Testis (tissue), 3 donors: Measurements from ENCODE around the gene UBR3. TPM values are rescaled to one million over a fixed set of nuclear protein-coding genes. Genes with fewer than 3 reads are reported as not detected.

ENCODE experiments used
- DNase-seq: peaks from one replicate; pipeline ENCODE4 v3.0.0-alpha.2; 2019
- H3K27ac ChIP-seq, 2 donors: fragments of 200-600 bp; sonication (generic); one replicate each; pipeline ENCODE4 v1.5.1; 2019
- H3K27me3 ChIP-seq: fragments of 200-600 bp; sonication (generic); one replicate; pipeline ENCODE4 v1.5.1; 2019
- H3K36me3 ChIP-seq: fragments of 200-600 bp; sonication (generic); one replicate; pipeline ENCODE4 v1.5.1; 2017; ENCODE audit warnings: low read depth; ENCODE audit errors: missing control alignments
- H3K4me1 ChIP-seq: fragments of 200-600 bp; sonication (generic); one replicate; pipeline ENCODE4 v1.5.1; 2019
- H3K4me3 ChIP-seq, 2 donors: fragments of 200-600 bp; sonication (generic); one replicate each; pipeline ENCODE4 v1.5.1; 2017 to 2019
- H3K9me3 ChIP-seq: fragments of 200-600 bp; sonication (generic); one replicate; pipeline ENCODE4 v1.5.1; 2017
- POLR2A ChIP-seq: fragments of 450-650 bp; IDR thresholded peaks from one replicate; pipeline ENCODE4 v1.6.1; 2017; ENCODE audit warnings: antibody characterized with exemption, mild to moderate bottlenecking, moderate library complexity
- WGBS, 2 donors: methylation state at CpG; one replicate each; pipeline ENCODE4 v1.1.5; 2018; 5-methylcytosine and 5-hydroxymethylcytosine counted together
- intact Hi-C: fragments of 100-400 bp; cut with DNase I; formaldehyde crosslinking; loops from one replicate; pipeline ENCODE4 v1.15.1; 2023; ENCODE audit warnings: low total_unique reads
- polyA plus RNA-seq: library from polyadenylated mRNA; stranded (reverse); fragments of 350-450 nt; fragmentation: Illumina TruSeq; extraction: RNeasy Lipid Tissue Mini Kit (QIAGEN cat#74804); gene quantifications from one replicate; pipeline ENCODE4 v1.2.3, GENCODE V29; 2014; ENCODE audit warnings: low read depth, low replicate concordance; ENCODE audit not compliant: insufficient read depth
- total RNA-seq, 2 donors: library from RNA; depleted of rRNA; stranded (reverse); fragments of >200 nt; gene quantifications; one replicate each; pipeline ENCODE4 v1.2.3, GENCODE V29; 2016
- TF ChIP-seq, protein P1 (sequence below), 3 experiments: fragments of 450-650 bp in 2 of 3; fragments of 200-600 bp in 1 of 3; sonication (generic) in 1 of 3; IDR thresholded peaks; one replicate each; pipeline ENCODE4 v1.5.1; 2016 to 2019; ENCODE audit warnings: antibody characterized with exemption in 3 of 3, mild to moderate bottlenecking in 2 of 3, moderate library complexity in 1 of 3

The UBR3 gene
- total and polyA plus RNA-seq, 3 donors from 2014 or later, result 24.3 to 132 (median 122) TPM

DNA sequence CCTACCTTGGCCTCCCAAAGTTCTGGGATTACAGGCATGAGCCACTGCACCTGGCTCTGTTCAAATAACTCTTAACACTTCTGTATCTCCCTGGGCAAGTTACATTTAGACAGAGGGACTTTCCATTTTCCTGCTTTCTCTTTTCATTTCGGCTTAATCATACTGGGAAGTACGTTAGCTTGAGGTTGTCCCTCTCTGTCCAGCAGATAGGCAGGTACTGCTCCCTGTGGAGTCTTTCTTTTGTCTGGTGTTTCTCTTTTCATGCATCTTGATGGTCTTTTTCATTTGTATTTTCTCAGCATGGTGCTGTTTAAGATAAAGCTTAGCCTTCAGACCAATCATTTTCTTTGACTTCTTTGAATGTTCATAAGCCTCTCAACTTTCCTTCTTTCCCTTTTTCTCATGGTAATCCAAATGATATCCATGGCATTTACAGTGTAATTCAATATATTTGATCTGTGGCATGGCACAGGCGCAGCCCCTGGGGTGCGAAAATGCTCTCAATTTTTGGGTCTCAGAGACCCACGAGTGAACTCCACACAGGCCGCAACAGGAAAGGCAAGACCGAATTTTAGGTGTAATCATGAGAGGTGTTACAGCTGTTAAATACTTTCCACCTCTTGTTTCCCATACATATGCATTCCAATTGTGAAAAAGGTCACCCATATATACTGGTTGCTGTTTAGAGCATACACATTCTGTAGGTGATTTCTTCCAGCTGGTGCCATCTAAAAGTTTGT lies 250.7 kb downstream of the UBR3 start:
- intact Hi-C loops, result no loop called here
- Histone ChIP-seq H3K4me1 (peaks cover 3% of the 10 kb centered on the region), H3K27ac (no peak overlapping the region), H3K9me3 (no peaks in the 10 kb centered on the region), H3K36me3 (no peaks in the 10 kb centered on the region), H3K27me3 (no peaks in the 10 kb centered on the region), H3K4me3 (no peak overlapping the region)
- no peak for DNase-seq
- TF ChIP-seq, protein P1, sequence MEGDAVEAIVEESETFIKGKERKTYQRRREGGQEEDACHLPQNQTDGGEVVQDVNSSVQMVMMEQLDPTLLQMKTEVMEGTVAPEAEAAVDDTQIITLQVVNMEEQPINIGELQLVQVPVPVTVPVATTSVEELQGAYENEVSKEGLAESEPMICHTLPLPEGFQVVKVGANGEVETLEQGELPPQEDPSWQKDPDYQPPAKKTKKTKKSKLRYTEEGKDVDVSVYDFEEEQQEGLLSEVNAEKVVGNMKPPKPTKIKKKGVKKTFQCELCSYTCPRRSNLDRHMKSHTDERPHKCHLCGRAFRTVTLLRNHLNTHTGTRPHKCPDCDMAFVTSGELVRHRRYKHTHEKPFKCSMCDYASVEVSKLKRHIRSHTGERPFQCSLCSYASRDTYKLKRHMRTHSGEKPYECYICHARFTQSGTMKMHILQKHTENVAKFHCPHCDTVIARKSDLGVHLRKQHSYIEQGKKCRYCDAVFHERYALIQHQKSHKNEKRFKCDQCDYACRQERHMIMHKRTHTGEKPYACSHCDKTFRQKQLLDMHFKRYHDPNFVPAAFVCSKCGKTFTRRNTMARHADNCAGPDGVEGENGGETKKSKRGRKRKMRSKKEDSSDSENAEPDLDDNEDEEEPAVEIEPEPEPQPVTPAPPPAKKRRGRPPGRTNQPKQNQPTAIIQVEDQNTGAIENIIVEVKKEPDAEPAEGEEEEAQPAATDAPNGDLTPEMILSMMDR (IDR thresholded peaks at IDR 0.05), result no peak
- no peak for TF ChIP-seq POLR2A
- whole genome bisulfite sequencing, 2 donors, result 82 to 89% methylated on average over 7 of the region's 7 CpGs

DNA sequence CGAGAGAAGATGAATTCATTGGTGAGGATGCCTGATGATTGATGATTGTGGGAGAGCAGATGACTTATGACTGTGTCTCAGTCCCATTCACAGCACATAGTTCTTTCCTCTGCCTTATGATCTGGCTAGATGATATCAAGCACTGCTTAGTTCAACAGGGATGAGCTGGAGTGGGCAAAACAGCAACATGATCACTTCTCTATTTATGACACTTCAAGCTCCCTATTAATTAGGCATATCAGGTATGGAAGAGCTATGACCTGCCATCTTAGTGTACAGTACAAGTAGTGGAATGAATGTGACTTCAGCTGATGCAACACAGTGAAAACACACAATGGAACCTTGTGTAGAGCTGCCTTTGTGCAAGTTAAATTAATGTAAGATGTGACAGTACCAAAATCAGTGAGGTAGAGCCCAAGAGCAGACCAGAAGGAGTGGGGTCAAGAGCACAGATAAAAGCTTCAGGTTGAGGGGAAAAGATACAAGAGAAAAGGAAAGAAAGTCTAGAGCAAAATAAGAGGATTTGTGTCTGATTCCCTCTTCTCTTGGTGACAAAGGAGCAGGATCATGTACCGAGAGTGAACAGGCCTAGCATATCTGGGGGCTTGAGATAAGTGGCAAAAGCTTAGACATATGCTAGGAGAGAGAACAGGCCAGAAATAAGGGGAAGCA lies 257.7 kb downstream of the UBR3 start:
- H3K27ac ChIP-seq, result no peak overlapping the region
- H3K4me1 ChIP-seq, result peaks cover 11% of the 10 kb centered on the region
- intact Hi-C loops, result no loop called here
- WGBS, 2 donors, result 92 to 94% methylated on average over 2 of the region's 2 CpGs
- H3K36me3 ChIP-seq, result no peaks in the 10 kb centered on the region
- H3K9me3 ChIP-seq, result no peaks in the 10 kb centered on the region
- H3K4me3 ChIP-seq, result no peak overlapping the region
- H3K27me3 ChIP-seq, result no peaks in the 10 kb centered on the region
- TF ChIP-seq POLR2A, result no peak
- TF ChIP-seq, protein P1 (IDR thresholded peaks at IDR 0.05), result no peak
- no peak for DNase-seq

DNA sequence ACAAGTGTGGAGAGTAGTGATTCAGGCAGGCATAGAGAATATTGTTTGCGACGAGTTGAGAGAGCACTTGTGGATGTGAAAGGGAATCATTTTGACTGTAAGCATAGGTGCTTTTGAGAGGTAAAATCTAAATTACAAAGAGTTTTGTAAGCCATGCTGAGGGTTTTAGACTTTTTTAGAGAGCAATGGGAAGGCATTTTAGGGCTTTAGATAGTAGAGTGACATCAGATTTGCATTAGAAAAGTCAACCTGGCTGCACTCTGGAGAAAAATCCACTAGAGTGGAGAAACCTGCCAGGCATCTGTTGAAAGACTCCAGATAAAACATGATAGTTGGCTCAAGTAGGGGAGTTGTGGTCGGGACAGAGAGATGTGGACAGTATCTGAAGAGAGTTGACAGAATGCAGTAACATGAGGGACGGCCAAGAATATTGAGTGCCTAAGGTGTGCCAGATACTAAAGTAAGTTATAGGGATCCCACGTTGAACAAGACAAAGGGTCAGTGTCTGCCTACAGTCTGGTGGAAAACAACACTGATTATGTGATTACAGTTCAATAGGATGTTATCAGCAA lies 258.9 kb downstream of the UBR3 start:
- 62 to 69% methylated on average over 5 of the region's 5 CpGs for WGBS, 2 donors
- no peaks in the 10 kb centered on the region for H3K36me3 ChIP-seq
- H3K4me1 ChIP-seq, result peaks cover 11% of the 10 kb centered on the region
- H3K4me3 ChIP-seq, result no peak overlapping the region
- H3K27me3 ChIP-seq, result no peaks in the 10 kb centered on the region
- no peak overlapping the region for H3K27ac ChIP-seq
- no peak for TF ChIP-seq POLR2A
- TF ChIP-seq, protein P1 (IDR thresholded peaks at IDR 0.05), result no peak
- intact Hi-C loops, result no loop called here
- no peak for DNase-seq
- no peaks in the 10 kb centered on the region for H3K9me3 ChIP-seq

DNA sequence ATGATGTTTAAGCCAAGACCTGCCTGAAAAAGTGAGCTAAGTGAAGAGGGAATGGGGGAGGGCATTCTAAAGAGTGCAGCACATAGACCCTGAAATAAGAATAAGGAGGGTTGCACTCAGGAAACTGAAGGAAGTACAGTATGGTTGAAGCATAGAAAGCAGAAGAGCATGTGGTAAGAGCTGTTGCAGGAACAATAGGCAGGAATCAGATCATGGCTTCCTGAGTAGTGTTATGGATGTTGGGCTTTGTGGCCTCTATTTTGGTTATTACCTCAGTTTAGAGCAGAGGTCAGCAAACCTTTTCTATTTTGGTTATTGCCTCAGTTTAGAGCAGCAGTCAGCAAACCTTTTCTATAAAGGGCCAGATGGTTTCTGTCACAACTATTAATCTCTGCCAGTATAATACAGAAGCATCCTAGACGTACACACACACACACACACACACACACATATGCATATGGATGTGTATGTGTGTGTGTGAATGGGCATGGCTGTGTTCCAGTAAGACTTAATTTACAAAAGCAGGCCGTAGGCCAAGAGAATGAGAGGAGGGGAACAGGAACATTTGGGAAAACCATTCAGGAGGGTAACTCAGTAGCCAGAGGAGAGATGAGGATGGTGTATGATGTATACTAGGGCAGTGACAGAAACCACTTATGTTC lies 259.6 kb downstream of the UBR3 start:
- H3K4me3 ChIP-seq, result no peak overlapping the region
- DNase-seq, result no peak
- WGBS, 2 donors, result 81 to 82% methylated on average over 2 of the region's 2 CpGs
- TF ChIP-seq, protein P1 (IDR thresholded peaks at IDR 0.05), result no peak
- no peak for TF ChIP-seq POLR2A
- no peaks in the 10 kb centered on the region for H3K27me3 ChIP-seq
- no peaks in the 10 kb centered on the region for H3K9me3 ChIP-seq
- no peaks in the 10 kb centered on the region for H3K36me3 ChIP-seq
- peaks cover 11% of the 10 kb centered on the region for H3K4me1 ChIP-seq
- intact Hi-C loops, result no loop called here
- no peak overlapping the region for H3K27ac ChIP-seq
